ENCODE measurements around the gene PCDHA11. TPM values are rescaled to one million over a fixed set of nuclear protein-coding genes. Genes with fewer than 3 reads are reported as not detected.

PCDHA11 gene
- total and polyA plus RNA-seq, 2 of the 13 experiments (the other 11 are each of a cell fraction or from before 2014, with no cell fraction given): 0.29 TPM; not detected in 1

Other genes starting within 250 kb of the PCDHA11 start
- gene CD14, start 235.8 kb upstream of the PCDHA11 start, total RNA-seq (2016; rRNA removed; fragmentation: Illumina TruSeq; extraction: Trizol): 0.70 and 1.7 TPM in 2 replicates
- 4.7 and 9.8 TPM in 2 replicates for gene CD14, start 235.8 kb upstream of the PCDHA11 start, polyA plus RNA-seq (2011; rRNA removed)
- 8.2 and 16.6 TPM in 2 replicates for gene TMCO6, start 229.5 kb upstream of the PCDHA11 start, total RNA-seq (2016; rRNA removed; fragmentation: Illumina TruSeq; extraction: Trizol)
- 28.2 and 36.3 TPM in 2 replicates for gene TMCO6, start 229.5 kb upstream of the PCDHA11 start, polyA plus RNA-seq (2011; rRNA removed)
- gene NDUFA2, start 221.3 kb upstream of the PCDHA11 start, total RNA-seq (2016; rRNA removed; fragmentation: Illumina TruSeq; extraction: Trizol): 97.2 and 103 TPM in 2 replicates
- 94.9 and 105 TPM in 2 replicates for gene NDUFA2, start 221.3 kb upstream of the PCDHA11 start, polyA plus RNA-seq (2011; rRNA removed)
- 67.5 and 86.4 TPM in 2 replicates for gene IK, start 221.1 kb upstream of the PCDHA11 start, total RNA-seq (2016; rRNA removed; fragmentation: Illumina TruSeq; extraction: Trizol)
- gene IK, start 221.1 kb upstream of the PCDHA11 start, polyA plus RNA-seq (2011; rRNA removed): 63.7 and 65.3 TPM in 2 replicates
- gene WDR55, start 204.1 kb upstream of the PCDHA11 start, total RNA-seq (2016; rRNA removed; fragmentation: Illumina TruSeq; extraction: Trizol): 18.2 and 18.5 TPM in 2 replicates
- 17.7 and 23.4 TPM in 2 replicates for gene WDR55, start 204.1 kb upstream of the PCDHA11 start, polyA plus RNA-seq (2011; rRNA removed)
- 0.17 and 0.55 TPM in 2 replicates for gene DND1, start 195.4 kb upstream of the PCDHA11 start, total RNA-seq (2016; rRNA removed; fragmentation: Illumina TruSeq; extraction: Trizol)
- gene DND1, start 195.4 kb upstream of the PCDHA11 start, polyA plus RNA-seq (2011; rRNA removed): 0.48 and 1.3 TPM in 2 replicates
- 66.2 and 78.8 TPM in 2 replicates for gene HARS1, start 177.6 kb upstream of the PCDHA11 start, total RNA-seq (2016; rRNA removed; fragmentation: Illumina TruSeq; extraction: Trizol)
- 36.9 and 37.2 TPM in 2 replicates for gene HARS1, start 177.6 kb upstream of the PCDHA11 start, polyA plus RNA-seq (2011; rRNA removed)
- 25.8 and 28.3 TPM in 2 replicates for gene HARS2, start 177.5 kb upstream of the PCDHA11 start, total RNA-seq (2016; rRNA removed; fragmentation: Illumina TruSeq; extraction: Trizol)
- gene HARS2, start 177.5 kb upstream of the PCDHA11 start, polyA plus RNA-seq (2011; rRNA removed): 17.6 and 17.9 TPM in 2 replicates
- 92.8 and 141 TPM in 2 replicates for gene ZMAT2, start 168.5 kb upstream of the PCDHA11 start, total RNA-seq (2016; rRNA removed; fragmentation: Illumina TruSeq; extraction: Trizol)
- gene ZMAT2, start 168.5 kb upstream of the PCDHA11 start, polyA plus RNA-seq (2011; rRNA removed): 25.2 and 35.4 TPM in 2 replicates
- gene PCDHA1, start 82.8 kb upstream of the PCDHA11 start, total RNA-seq (2016; rRNA removed; fragmentation: Illumina TruSeq; extraction: Trizol): not detected in 2 replicates
- not detected in 2 replicates for gene PCDHA1, start 82.8 kb upstream of the PCDHA11 start, polyA plus RNA-seq (2011; rRNA removed)
- gene PCDHA2, start 74.1 kb upstream of the PCDHA11 start, total RNA-seq (2016; rRNA removed; fragmentation: Illumina TruSeq; extraction: Trizol): not detected in 2 replicates
- not detected in 2 replicates for gene PCDHA2, start 74.1 kb upstream of the PCDHA11 start, polyA plus RNA-seq (2011; rRNA removed)
- gene PCDHA3, start 67.9 kb upstream of the PCDHA11 start, total RNA-seq (2016; rRNA removed; fragmentation: Illumina TruSeq; extraction: Trizol): not detected in 2 replicates
- not detected in 2 replicates for gene PCDHA3, start 67.9 kb upstream of the PCDHA11 start, polyA plus RNA-seq (2011; rRNA removed)
- not detected in 2 replicates for gene PCDHA4, start 61.9 kb upstream of the PCDHA11 start, total RNA-seq (2016; rRNA removed; fragmentation: Illumina TruSeq; extraction: Trizol)
- not detected in 2 replicates for gene PCDHA4, start 61.9 kb upstream of the PCDHA11 start, polyA plus RNA-seq (2011; rRNA removed)
- gene PCDHA5, start 47.3 kb upstream of the PCDHA11 start, total RNA-seq (2016; rRNA removed; fragmentation: Illumina TruSeq; extraction: Trizol): not detected in 2 replicates
- not detected in 2 replicates for gene PCDHA5, start 47.3 kb upstream of the PCDHA11 start, polyA plus RNA-seq (2011; rRNA removed)
- not detected in 2 replicates for gene PCDHA6, start 41.0 kb upstream of the PCDHA11 start, total RNA-seq (2016; rRNA removed; fragmentation: Illumina TruSeq; extraction: Trizol)
- gene PCDHA6, start 41.0 kb upstream of the PCDHA11 start, polyA plus RNA-seq (2011; rRNA removed): not detected in 2 replicates
- gene PCDHA7, start 34.7 kb upstream of the PCDHA11 start, total RNA-seq (2016; rRNA removed; fragmentation: Illumina TruSeq; extraction: Trizol): 0.28 and 0.53 TPM in 2 replicates
- gene PCDHA7, start 34.7 kb upstream of the PCDHA11 start, polyA plus RNA-seq (2011; rRNA removed): 0.49 and 0.54 TPM in 2 replicates
- 0.07 and 0.11 TPM in 2 replicates for gene PCDHA8, start 27.8 kb upstream of the PCDHA11 start, total RNA-seq (2016; rRNA removed; fragmentation: Illumina TruSeq; extraction: Trizol)
- 0.03 and 0.04 TPM in 2 replicates for gene PCDHA8, start 27.8 kb upstream of the PCDHA11 start, polyA plus RNA-seq (2011; rRNA removed)
- gene PCDHA9, start 20.6 kb upstream of the PCDHA11 start, total RNA-seq (2016; rRNA removed; fragmentation: Illumina TruSeq; extraction: Trizol): 0.03 TPM in 1 of 2 replicates, not detected in the other
- 0.03 and 0.04 TPM in 2 replicates for gene PCDHA9, start 20.6 kb upstream of the PCDHA11 start, polyA plus RNA-seq (2011; rRNA removed)
- 0.02 TPM in 1 of 2 replicates, not detected in the other for gene PCDHA10, start 13.1 kb upstream of the PCDHA11 start, total RNA-seq (2016; rRNA removed; fragmentation: Illumina TruSeq; extraction: Trizol)
- 0.01 and 0.03 TPM in 2 replicates for gene PCDHA10, start 13.1 kb upstream of the PCDHA11 start, polyA plus RNA-seq (2011; rRNA removed)
- gene PCDHA12, start 6.4 kb downstream of the PCDHA11 start, total RNA-seq (2016; rRNA removed; fragmentation: Illumina TruSeq; extraction: Trizol): not detected in 2 replicates
- 0.03 TPM in 1 of 2 replicates, not detected in the other for gene PCDHA12, start 6.4 kb downstream of the PCDHA11 start, polyA plus RNA-seq (2011; rRNA removed)
- 0.04 TPM in 1 of 2 replicates, not detected in the other for gene PCDHA13, start 13.2 kb downstream of the PCDHA11 start, total RNA-seq (2016; rRNA removed; fragmentation: Illumina TruSeq; extraction: Trizol)
- 0.03 TPM in 1 of 2 replicates, not detected in the other for gene PCDHA13, start 13.2 kb downstream of the PCDHA11 start, polyA plus RNA-seq (2011; rRNA removed)
- 0.04 TPM in 1 of 2 replicates, not detected in the other for gene PCDHAC1, start 57.3 kb downstream of the PCDHA11 start, total RNA-seq (2016; rRNA removed; fragmentation: Illumina TruSeq; extraction: Trizol)
- gene PCDHAC1, start 57.3 kb downstream of the PCDHA11 start, polyA plus RNA-seq (2011; rRNA removed): 0.03 TPM in 1 of 2 replicates, not detected in the other
- gene PCDHAC2, start 97.5 kb downstream of the PCDHA11 start, total RNA-seq (2016; rRNA removed; fragmentation: Illumina TruSeq; extraction: Trizol): not detected in 2 replicates
- gene PCDHAC2, start 97.5 kb downstream of the PCDHA11 start, polyA plus RNA-seq (2011; rRNA removed): not detected in 2 replicates
- not detected in 2 replicates for gene PCDHB1, start 182.4 kb downstream of the PCDHA11 start, total RNA-seq (2016; rRNA removed; fragmentation: Illumina TruSeq; extraction: Trizol)
- not detected in 2 replicates for gene PCDHB1, start 182.4 kb downstream of the PCDHA11 start, polyA plus RNA-seq (2011; rRNA removed)
- gene PCDHB2, start 225.7 kb downstream of the PCDHA11 start, total RNA-seq (2016; rRNA removed; fragmentation: Illumina TruSeq; extraction: Trizol): 3.6 and 7.1 TPM in 2 replicates
- 7.5 and 8.1 TPM in 2 replicates for gene PCDHB2, start 225.7 kb downstream of the PCDHA11 start, polyA plus RNA-seq (2011; rRNA removed)
- 0.27 and 0.29 TPM in 2 replicates for gene PCDHB3, start 231.5 kb downstream of the PCDHA11 start, total RNA-seq (2016; rRNA removed; fragmentation: Illumina TruSeq; extraction: Trizol)
- gene PCDHB3, start 231.5 kb downstream of the PCDHA11 start, polyA plus RNA-seq (2011; rRNA removed): 0.25 and 0.31 TPM in 2 replicates

All from HepG2 (cell line).